ENCODE measurements around the gene PGP. TPM values are rescaled to one million over a fixed set of nuclear protein-coding genes. Genes with fewer than 3 reads are reported as not detected.

The PGP gene
- total and polyA plus RNA-seq, 10 of the 15 experiments (the other 5 are each of a cell fraction or from before 2014, with no cell fraction given): 0.42 to 28.0 (median 12.1) TPM

- H3K4me1 ChIP-seq (ENCODE audit: control insufficient read depth, insufficient read depth, low read length): peaks cover 12% of the 10 kb centered on the region
- in situ Hi-C loops (cut with MboI): no loop called here
- ChIA-PET POLR2A (no interaction called here), CTCF (no interaction called here), RAD21 (ENCODE audit: unreplicated experiment) (no interaction called here), SMC1A (ENCODE audit: uncharacterized antibody, unreplicated experiment) (no interaction called here)
- 98% methylated on average over 26 of the region's 26 CpGs for WGBS (ENCODE audit: insufficient coverage, insufficient replicate concordance, low lambda C conversion rate, missing lambda C conversion rate)
- H3K4me2 ChIP-seq (ENCODE audit: control insufficient read depth, insufficient read depth): no peak overlapping the region
- H3K36me3 ChIP-seq (ENCODE audit: control insufficient read depth in 2 of 2, insufficient read depth in 2 of 2, low read length in 1 of 2): peaks cover 6 to 21% of the 10 kb centered on the region in 2 experiments; a peak in 3 of 4 replicates
- TF ChIP-seq ZBTB40 (IDR thresholded peaks at IDR 0.05; ENCODE audit: borderline replicate concordance): no peak
- intact Hi-C loops (cut with micrococcal nuclease; ENCODE audit: unreplicated experiment): no loop called here
- peaks cover 46% of the 10 kb centered on the region for H3K79me2 ChIP-seq (ENCODE audit: control insufficient read depth, insufficient read depth, low read length)
- H3K27me3 ChIP-seq (replicated peaks in 1 of 2; ENCODE audit: control insufficient read depth in 2 of 2, insufficient read depth in 2 of 2, low read length in 1 of 2): no peaks in the 10 kb centered on the region
- no peak for DNase-seq (ENCODE audit: low read depth, low spot score)
- no peak overlapping the region for H3K4me3 ChIP-seq
- no peaks in the 10 kb centered on the region; the same call in 2 of the 3 replicates for H3K9me3 ChIP-seq (replicated peaks; ENCODE audit: control insufficient read depth, insufficient read depth, low read length)
- H3K9ac ChIP-seq (ENCODE audit: control insufficient read depth, insufficient read depth, low read length): no peak overlapping the region
- BruUV-seq (replicated peaks): no TSS peak
- no peak overlapping the region for H2AFZ ChIP-seq (ENCODE audit: control insufficient read depth, low read depth, low read length)
- no peak for ATAC-seq
- H4K20me1 ChIP-seq (ENCODE audit: control insufficient read depth, insufficient read depth): no peaks in the 10 kb centered on the region
- H3K27ac ChIP-seq (ENCODE audit: control insufficient read depth, insufficient read depth): no peak overlapping the region
- FAIRE-seq: no peak
Observed at GRCh38 chr16:2163211-2163881, 51.3 kb downstream of the PGP start.

DNA sequence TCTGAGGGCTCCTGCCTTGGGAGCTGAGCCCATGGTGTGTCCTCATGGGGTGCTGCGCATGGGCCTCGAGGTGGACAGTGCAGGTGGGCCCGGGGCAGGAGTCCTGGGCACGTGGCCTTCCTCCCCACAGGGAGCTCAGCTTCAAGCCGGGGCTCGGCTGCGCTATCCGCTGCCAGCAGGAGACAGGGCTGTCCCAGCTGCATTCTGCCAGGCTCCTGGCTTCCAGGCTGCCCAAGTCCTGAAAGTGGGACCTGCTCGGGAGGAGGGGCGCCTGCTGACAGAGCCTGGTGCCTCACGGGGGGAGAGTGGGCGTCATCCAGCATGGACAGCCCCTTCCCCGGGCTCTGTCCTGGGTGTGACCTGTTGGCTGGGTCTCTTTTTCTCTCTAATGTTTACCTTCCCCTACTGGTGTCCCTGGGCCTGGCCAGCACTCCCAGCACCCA, 51.9 kb downstream of the PGP start:
- intact Hi-C loops (cut with micrococcal nuclease; ENCODE audit: unreplicated experiment) (no loop called here), in situ Hi-C loops (cut with MboI) (no loop called here)
- no TSS peak for BruUV-seq (replicated peaks)
- Histone ChIP-seq H3K27ac (ENCODE audit: control insufficient read depth, insufficient read depth) (no peak overlapping the region), H3K9ac (ENCODE audit: control insufficient read depth, insufficient read depth, low read length) (no peak overlapping the region), H4K20me1 (ENCODE audit: control insufficient read depth, insufficient read depth) (no peaks in the 10 kb centered on the region), H2AFZ (ENCODE audit: control insufficient read depth, low read depth, low read length) (no peak overlapping the region), H3K36me3 (ENCODE audit: control insufficient read depth in 2 of 2, insufficient read depth in 2 of 2, low read length in 1 of 2) (peaks cover 6 to 18% of the 10 kb centered on the region in 2 experiments; a peak in 3 of 4 replicates), H3K4me2 (ENCODE audit: control insufficient read depth, insufficient read depth) (no peak overlapping the region), H3K4me3 (no peak overlapping the region), H3K9me3 (replicated peaks; ENCODE audit: control insufficient read depth, insufficient read depth, low read length) (no peaks in the 10 kb centered on the region; the same call in 2 of the 3 replicates), H3K4me1 (ENCODE audit: control insufficient read depth, insufficient read depth, low read length) (peaks cover 17% of the 10 kb centered on the region), H3K79me2 (ENCODE audit: control insufficient read depth, insufficient read depth, low read length) (peaks cover 52% of the 10 kb centered on the region), H3K27me3 (replicated peaks in 1 of 2; ENCODE audit: control insufficient read depth in 2 of 2, insufficient read depth in 2 of 2, low read length in 1 of 2) (no peaks in the 10 kb centered on the region)
- ChIA-PET RAD21 (ENCODE audit: unreplicated experiment) (no interaction called here), SMC1A (ENCODE audit: uncharacterized antibody, unreplicated experiment) (no interaction called here), POLR2A (interaction anchor here (0.5 kb wide), 1 partner anchor 282 kb away, joined by 3 read pairs; no protein-coding TSS in a partner anchor), CTCF (no interaction called here)
- WGBS (ENCODE audit: insufficient coverage, insufficient replicate concordance, low lambda C conversion rate, missing lambda C conversion rate): 95% methylated on average over 13 of the region's 13 CpGs
- FAIRE-seq (no peak), ATAC-seq (no peak), DNase-seq (ENCODE audit: low read depth, low spot score) (no peak)
- no peak for TF ChIP-seq YBX1 (IDR thresholded peaks at IDR 0.05)
- TF ChIP-seq ASH2L (IDR thresholded peaks at IDR 0.05; ENCODE audit: borderline replicate concordance, low read depth): no peak
- TF ChIP-seq IKZF1 (conservative IDR thresholded peaks at IDR 0.05): no peak
- TF ChIP-seq EGR1 (IDR thresholded peaks at IDR 0.05; ENCODE audit: borderline replicate concordance in 1 of 2, low read depth in 2 of 2, low read length in 2 of 2): no peak
- no peak for TF ChIP-seq KDM1A (IDR thresholded peaks at IDR 0.05; ENCODE audit: borderline replicate concordance)
